Stomach (tissue), 9 donors: ENCODE results near the gene TPSAB1. TPM values are rescaled to one million over a fixed set of nuclear protein-coding genes. Genes with fewer than 3 reads are reported as not detected.

Experiments
- DNase-seq, 2 donors: peaks; one replicate each; pipeline versions ENCODE4 v3.0.0 to v3.0.0-alpha.2; 2013 to 2019
- H3K27ac ChIP-seq, 5 donors: fragments of 200-600 bp in 4 of 5; sonication (generic) in 4 of 5; one replicate each; pipeline ENCODE4 v1.5.1; 2013 to 2019; ENCODE audit warnings: mild to moderate bottlenecking in 1 of 5, moderate library complexity in 1 of 5
- H3K27me3 ChIP-seq, 3 donors: fragments of 200-600 bp; sonication (generic); one replicate each; pipeline ENCODE4 v1.5.1; 2017 to 2019; ENCODE audit warnings: mixed run types in 1 of 3
- H3K36me3 ChIP-seq, 4 donors: fragments of 200-600 bp; sonication (generic); 1 replicate in 3 of 4; 2 replicates in 1 of 4; pipeline ENCODE4 v1.5.1; 2016 to 2019
- H3K4me1 ChIP-seq, 4 donors: fragments of 200-600 bp; sonication (generic); one replicate each; pipeline ENCODE4 v1.5.1; 2016 to 2019
- H3K4me3 ChIP-seq, 4 donors: fragments of 200-600 bp; sonication (generic) in 3 of 4; one replicate each; pipeline ENCODE4 v1.5.1; 2016 to 2019; ENCODE audit warnings: mild to moderate bottlenecking in 1 of 4
- H3K9me3 ChIP-seq, 4 donors: fragments of 200-600 bp; sonication (generic); one replicate each; pipeline ENCODE4 v1.5.1; 2016 to 2019
- CTCF ChIP-seq, 7 experiments: fragments of 450-650 bp in 4 of 7; fragments of 200-600 bp in 3 of 7; sonication (generic) in 3 of 7; IDR thresholded peaks; one replicate each; pipeline ENCODE4 v1.5.1; 2016 to 2019; ENCODE audit warnings: antibody characterized with exemption in 7 of 7, control low read depth in 2 of 7, mild to moderate bottlenecking in 1 of 7
- EP300 ChIP-seq: sonication (generic); formaldehyde crosslinking; IDR thresholded peaks from one replicate; pipeline ENCODE4 v1.6.1; 2017; ENCODE audit warnings: antibody characterized with exemption
- POLR2A ChIP-seq, 4 donors: fragments of 450-650 bp; IDR thresholded peaks; one replicate each; pipeline ENCODE4 v1.6.1; 2016; ENCODE audit warnings: antibody characterized with exemption in 4 of 4, control low read depth in 2 of 4, mild to moderate bottlenecking in 1 of 4, moderate library complexity in 1 of 4
- POLR2AphosphoS5 ChIP-seq, 3 donors: sonication (generic); formaldehyde crosslinking; IDR thresholded peaks; one replicate each; pipeline ENCODE4 v1.6.1; 2016; ENCODE audit warnings: antibody characterized with exemption in 3 of 3
- WGBS, 5 donors: extraction: QIAGEN DNeasy Blood & Tissue Kit in 3 of 5; methylation state at CpG; one replicate each; pipeline versions ENCODE4 v1.1.5 to v1.1.7; 2013 to 2018; 5-methylcytosine and 5-hydroxymethylcytosine counted together
- intact Hi-C: fragments of 100-400 bp; cut with DNase I; formaldehyde crosslinking; loops from one replicate; pipeline ENCODE4 v1.15.1; 2023; ENCODE audit warnings: low total_unique reads
- polyA plus RNA-seq, 3 donors: library from polyadenylated mRNA; stranded (reverse); fragments of 200-250 nt; gene quantifications; one replicate each; pipeline ENCODE4 v1.2.3, GENCODE V29; 2013
- total RNA-seq, 5 donors: library from RNA; depleted of rRNA; stranded (reverse); fragments of >200 nt; gene quantifications; one replicate each; pipeline versions ENCODE4 v1.1.0 to v1.2.3, GENCODE V29; 2014 to 2016
- donor health status: healthy with polysubstance abuse.
- donor health status: Bipolar disorder and iron deficiency.
- donor health status: healthy.

Gene TPSAB1
- total and polyA plus RNA-seq, 8 donors, result 15.4 to 202 (median 71.2) TPM

- H3K4me1 ChIP-seq, result no peaks in the 10 kb centered on the region
- H3K9me3 ChIP-seq, result no peaks in the 10 kb centered on the region
- H3K27ac ChIP-seq, result no peak overlapping the region
- intact Hi-C loops, result no loop called here
- no peak overlapping the region for H3K4me3 ChIP-seq
- H3K27me3 ChIP-seq, result peaks cover 6 to 85% (median 30%) of the 10 kb centered on the region in 3 donors
- no peak for DNase-seq
- TF ChIP-seq CTCF (IDR thresholded peaks at IDR 0.05) (no peak), POLR2A (IDR thresholded peaks at IDR 0.05) (no peak), EP300 (no peak), POLR2AphosphoS5 (IDR thresholded peaks at IDR 0.05) (no peak)
- 65 to 79% (median 71%) methylated on average over 11 to 17 of the region's 17 CpGs for WGBS, 5 donors
- no peaks in the 10 kb centered on the region for H3K36me3 ChIP-seq
These were observed 41.9 kb downstream of the TPSAB1 start for GRCh38 chr16:1282324-1282973.

GRCh38 chr16:1283296-1283695 lies 42.8 kb downstream of the TPSAB1 start:
- no peaks in the 10 kb centered on the region for H3K9me3 ChIP-seq
- H3K4me1 ChIP-seq, result peaks cover 0 to 4% (median 0%) of the 10 kb centered on the region in 4 donors
- no peak for TF ChIP-seq EP300
- no peak for TF ChIP-seq POLR2AphosphoS5 (IDR thresholded peaks at IDR 0.05)
- no peak for TF ChIP-seq CTCF (IDR thresholded peaks at IDR 0.05)
- TF ChIP-seq POLR2A (IDR thresholded peaks at IDR 0.05), result no peak
- intact Hi-C loops, result no loop called here
- no peak overlapping the region for H3K27ac ChIP-seq
- 55 to 59% (median 57%) methylated on average over 17 of the region's 17 CpGs for whole genome bisulfite sequencing, 5 donors
- peaks cover 13 to 85% (median 30%) of the 10 kb centered on the region in 3 donors for H3K27me3 ChIP-seq
- H3K4me3 ChIP-seq, result no peak overlapping the region
- DNase-seq, result no peak
- H3K36me3 ChIP-seq, result no peaks in the 10 kb centered on the region

- TF ChIP-seq POLR2A (IDR thresholded peaks at IDR 0.05), result no peak
- no peak for TF ChIP-seq EP300
- TF ChIP-seq POLR2AphosphoS5 (IDR thresholded peaks at IDR 0.05), result no peak
- TF ChIP-seq CTCF (IDR thresholded peaks at IDR 0.05), result no peak
- peaks cover 0 to 10% (median 3%) of the 10 kb centered on the region in 4 donors for H3K4me1 ChIP-seq
- H3K36me3 ChIP-seq, result no peaks in the 10 kb centered on the region
- no peak for DNase-seq
- 68 to 83% (median 78%) methylated on average over 10 to 16 of the region's 16 CpGs for WGBS, 5 donors
- H3K4me3 ChIP-seq, result no peak overlapping the region
- intact Hi-C loops, result no loop called here
- peaks cover 20 to 85% (median 30%) of the 10 kb centered on the region in 3 donors for H3K27me3 ChIP-seq
- no peak overlapping the region for H3K27ac ChIP-seq
- no peaks in the 10 kb centered on the region for H3K9me3 ChIP-seq
These were observed 43.6 kb downstream of the TPSAB1 start for GRCh38 chr16:1283996-1284616.

GRCh38 chr16:1285669-1286512 lies 45.4 kb downstream of the TPSAB1 start:
- Histone ChIP-seq H3K36me3 (no peaks in the 10 kb centered on the region), H3K4me1 (peaks cover 0 to 16% (median 7%) of the 10 kb centered on the region in 4 donors), H3K27me3 (peaks cover 20 to 87% (median 45%) of the 10 kb centered on the region in 3 donors), H3K4me3 (no peak overlapping the region), H3K9me3 (no peaks in the 10 kb centered on the region), H3K27ac (no peak overlapping the region)
- DNase-seq, result no peak
- 69 to 73% (median 72%) methylated on average over 34 to 38 of the region's 38 CpGs for whole genome bisulfite sequencing, 5 donors
- intact Hi-C loops, result no loop called here
- no peak for TF ChIP-seq POLR2A (IDR thresholded peaks at IDR 0.05)
- no peak for TF ChIP-seq CTCF (IDR thresholded peaks at IDR 0.05)
- TF ChIP-seq EP300, result no peak
- no peak for TF ChIP-seq POLR2AphosphoS5 (IDR thresholded peaks at IDR 0.05)
